Activated naive CD4-positive, alpha-beta T cell treated with anti-CD3 and anti-CD28 coated beads, Interleukin-2, amount 10 ng/mL, durations not matched to agents 7 days and 5 days (primary cell): ENCODE data around the gene PBRM1.

Experiments used
- CTCF ChIA-PET: fragments of 350-600 bp; sonication (Branson Sonifier 250); formaldehyde crosslinking; loops from one replicate; lab custom pipeline; 2021; ENCODE audit warnings: antibody characterized with exemption; lab: Charles Lee
- DNase-seq: peaks from one replicate; pipeline ENCODE4 v3.0.0-alpha.2; 2020
- H3K27ac Mint-ChIP-seq: one replicate; pipeline ENCODE4 v1.8.0; 2021; ENCODE audit warnings: mild to moderate bottlenecking, moderate library complexity, mixed read lengths
- H3K27me3 Mint-ChIP-seq: one replicate; pipeline ENCODE4 v1.8.0; 2021; ENCODE audit warnings: mild to moderate bottlenecking, mixed read lengths
- H3K36me3 Mint-ChIP-seq: one replicate; pipeline ENCODE4 v1.8.0; 2021; ENCODE audit warnings: mixed read lengths
- H3K4me1 Mint-ChIP-seq: one replicate; pipeline ENCODE4 v1.8.0; 2021; ENCODE audit warnings: mixed read lengths
- H3K4me3 Mint-ChIP-seq: one replicate; pipeline ENCODE4 v1.8.0; 2021; ENCODE audit warnings: mild to moderate bottlenecking, moderate library complexity, mixed read lengths
- H3K9me3 Mint-ChIP-seq: one replicate; pipeline ENCODE4 v1.8.0; 2021; ENCODE audit warnings: mixed read lengths

Gene PBRM1

DNA sequence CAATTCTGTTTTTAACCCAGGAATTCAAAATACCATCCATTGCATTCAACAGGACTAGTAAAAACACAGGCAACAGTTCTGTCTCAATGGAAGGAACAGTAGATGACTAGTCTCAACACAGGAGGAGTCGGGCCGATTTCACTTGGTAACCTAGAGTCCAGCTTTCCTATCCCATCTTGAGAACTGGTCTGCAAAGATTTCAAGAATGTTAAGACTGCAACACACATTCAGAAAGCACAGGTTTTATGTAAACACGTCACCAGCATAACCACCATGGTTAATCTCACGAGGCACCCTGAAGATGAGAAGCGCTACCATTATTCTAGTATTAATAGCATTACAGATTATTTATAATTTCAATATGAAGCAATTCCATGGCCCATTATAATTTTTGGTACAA, 127.3 kb downstream of the PBRM1 start:
- Mint-ChIP-seq H3K27ac (no peak overlapping the region), H3K36me3 (peaks cover 60% of the 10 kb centered on the region), H3K4me3 (no peak overlapping the region), H3K4me1 (no peaks in the 10 kb centered on the region), H3K9me3 (no peaks in the 10 kb centered on the region), H3K27me3 (no peaks in the 10 kb centered on the region)
- CTCF ChIA-PET = no interaction called here
- no peak for DNase-seq

DNA sequence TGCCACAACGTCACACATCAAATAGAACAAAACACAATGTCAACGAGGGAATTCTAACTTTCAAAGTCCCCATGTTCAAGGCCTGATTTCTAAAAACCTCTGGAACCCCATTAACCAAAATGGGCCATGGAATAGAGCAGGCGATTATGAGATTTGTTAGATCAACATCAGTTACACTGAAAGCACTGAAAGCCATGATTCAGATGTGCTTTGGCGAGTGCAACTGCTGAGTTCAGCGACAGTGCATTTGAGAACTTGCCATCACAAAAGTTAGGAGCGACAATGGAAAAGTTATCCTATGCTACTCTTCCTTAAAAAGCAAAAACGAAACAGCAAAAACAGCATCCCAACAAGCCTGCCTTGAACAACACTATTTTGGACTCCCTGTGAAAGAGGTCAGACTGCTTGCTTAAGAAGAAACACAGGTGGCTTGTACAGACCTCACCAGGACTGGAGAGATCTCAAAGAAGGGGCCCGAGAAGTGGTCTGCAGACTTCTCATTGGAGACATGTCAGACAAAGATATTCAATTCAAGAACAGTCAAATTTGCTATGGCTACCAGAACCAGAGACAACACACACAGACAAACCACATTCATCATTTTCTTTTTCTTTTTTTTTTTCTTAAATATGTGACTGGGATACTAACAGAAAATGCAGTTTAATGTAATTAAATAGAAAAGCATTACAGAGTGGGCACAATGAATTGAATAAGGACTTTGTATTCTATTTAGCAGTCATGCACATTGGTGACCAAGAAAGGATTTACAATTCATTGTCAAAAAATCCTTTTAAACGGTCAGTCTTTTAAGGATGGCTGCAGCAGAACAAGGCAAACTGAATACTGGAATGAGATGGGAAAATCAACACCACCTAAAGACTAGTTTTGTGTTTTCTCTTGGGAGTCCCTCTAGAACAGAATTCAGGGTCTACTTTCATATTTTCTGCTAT, 128.4 kb downstream of the PBRM1 start:
- Mint-ChIP-seq H3K27ac (no peak overlapping the region), H3K9me3 (no peaks in the 10 kb centered on the region), H3K4me3 (no peak overlapping the region), H3K36me3 (peaks cover 55% of the 10 kb centered on the region), H3K4me1 (no peaks in the 10 kb centered on the region), H3K27me3 (no peaks in the 10 kb centered on the region)
- DNase-seq = no peak
- CTCF ChIA-PET = interaction anchor here (1.2 kb wide), 1 partner anchor 9 kb away, joined by 3 read pairs; no protein-coding TSS in a partner anchor

DNA sequence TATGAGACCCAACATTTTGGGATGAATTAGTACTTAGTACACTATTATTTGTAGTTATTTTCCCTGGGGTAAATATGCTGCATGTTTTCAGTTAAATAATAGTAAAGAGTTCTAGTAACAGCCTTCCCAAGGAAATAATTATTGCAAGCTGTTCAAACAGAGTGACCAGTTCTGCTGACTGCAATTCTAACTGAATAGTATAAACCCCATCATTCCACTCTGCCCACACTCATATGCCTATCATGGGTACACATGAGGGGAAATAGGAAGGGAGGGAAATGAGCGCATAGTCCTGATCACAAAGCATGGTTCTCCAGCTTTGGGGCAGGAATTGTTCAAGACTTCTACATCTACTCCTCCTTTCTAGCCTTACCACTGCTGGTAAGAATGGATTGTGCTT, 130.7 kb downstream of the PBRM1 start:
- Mint-ChIP-seq H3K9me3 (no peaks in the 10 kb centered on the region), H3K4me3 (no peak overlapping the region), H3K36me3 (peaks cover 56% of the 10 kb centered on the region), H3K27ac (no peak overlapping the region), H3K27me3 (no peaks in the 10 kb centered on the region), H3K4me1 (no peaks in the 10 kb centered on the region)
- DNase-seq = no peak
- CTCF ChIA-PET = no interaction called here

DNA sequence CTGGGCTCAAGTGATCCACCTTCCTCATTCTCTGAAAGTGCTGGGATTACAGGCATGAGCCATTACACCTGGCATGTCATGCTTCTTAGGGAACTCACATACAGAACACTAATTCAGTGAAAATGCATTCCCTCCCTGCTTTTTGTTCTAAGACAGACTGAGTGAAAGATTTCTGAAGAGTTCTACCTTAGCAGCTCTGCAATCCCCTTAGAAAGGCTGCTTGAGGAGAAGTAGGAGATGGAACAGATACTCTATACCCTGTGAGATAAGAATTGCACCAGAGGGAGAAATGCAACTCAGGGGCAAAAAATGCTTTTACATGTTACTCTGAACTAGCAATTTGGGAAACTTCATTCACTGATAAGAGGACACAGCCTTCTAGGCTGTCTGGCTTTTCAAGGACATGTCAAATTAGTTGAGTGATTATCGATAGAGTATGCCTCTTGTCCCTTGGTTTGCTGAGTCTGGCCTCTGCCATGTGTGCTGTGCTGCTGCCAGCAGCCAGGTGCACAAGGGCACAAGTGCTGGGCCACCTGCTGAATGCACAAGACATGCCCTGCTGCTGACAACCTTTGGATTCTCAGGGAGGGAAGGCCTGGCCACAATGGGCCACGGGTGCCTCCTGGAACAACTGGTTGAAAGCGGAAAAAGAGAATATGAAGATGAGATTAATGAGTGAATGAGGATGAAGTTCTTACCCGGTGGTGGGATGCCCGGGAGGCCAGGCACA, 131.5 kb downstream of the PBRM1 start:
- DNase-seq = no peak
- no peaks in the 10 kb centered on the region for H3K9me3 Mint-ChIP-seq
- H3K27me3 Mint-ChIP-seq = no peaks in the 10 kb centered on the region
- peaks cover 50% of the 10 kb centered on the region for H3K36me3 Mint-ChIP-seq
- CTCF ChIA-PET = no interaction called here
- no peaks in the 10 kb centered on the region for H3K4me1 Mint-ChIP-seq
- H3K4me3 Mint-ChIP-seq = no peak overlapping the region
- no peak overlapping the region for H3K27ac Mint-ChIP-seq

DNA sequence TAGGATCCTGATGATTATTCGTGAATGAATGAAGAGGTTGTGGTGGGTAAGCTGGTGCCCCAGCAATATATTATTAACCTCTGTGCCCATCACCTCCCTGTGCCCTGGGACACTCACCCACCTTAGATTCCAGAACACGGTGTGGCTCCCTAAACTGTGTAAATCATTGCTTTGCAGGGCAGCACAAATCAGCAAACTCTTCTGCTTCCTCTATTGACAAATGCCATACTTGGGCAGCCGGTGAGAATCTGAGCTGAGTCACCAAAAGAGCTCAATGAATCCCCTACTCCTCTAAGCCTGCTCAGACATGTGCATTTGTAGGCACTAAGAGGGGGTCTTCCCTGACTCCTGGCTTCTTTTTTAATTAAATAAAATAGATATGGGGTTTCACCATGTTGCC, 133.6 kb downstream of the PBRM1 start:
- CTCF ChIA-PET = no interaction called here
- H3K4me1 Mint-ChIP-seq = peaks cover 3% of the 10 kb centered on the region
- no peaks in the 10 kb centered on the region for H3K9me3 Mint-ChIP-seq
- H3K27me3 Mint-ChIP-seq = no peaks in the 10 kb centered on the region
- H3K27ac Mint-ChIP-seq = no peak overlapping the region
- no peak for DNase-seq
- H3K4me3 Mint-ChIP-seq = no peak overlapping the region
- H3K36me3 Mint-ChIP-seq = peaks cover 44% of the 10 kb centered on the region

DNA sequence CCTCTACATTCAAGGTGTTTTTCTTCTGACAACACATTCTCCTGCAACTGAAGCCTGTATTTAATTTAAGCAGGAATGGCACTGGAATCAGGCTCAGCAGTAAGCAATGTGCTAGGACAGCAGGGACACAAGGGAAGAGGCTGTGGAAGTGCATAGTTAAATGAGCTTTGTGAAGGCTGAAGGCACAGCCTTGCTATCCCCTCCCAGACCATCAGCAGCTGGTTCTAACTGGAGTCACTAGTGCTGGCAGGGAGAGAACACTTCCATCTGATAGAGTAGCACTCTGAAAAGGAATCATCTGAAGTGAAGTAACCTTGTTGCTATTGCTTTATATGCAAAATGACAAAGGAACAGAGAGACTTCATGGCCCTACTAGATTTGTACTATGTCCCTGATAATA, 134.6 kb downstream of the PBRM1 start:
- no peak for DNase-seq
- Mint-ChIP-seq H3K36me3 (peaks cover 44% of the 10 kb centered on the region), H3K27ac (no peak overlapping the region), H3K27me3 (no peaks in the 10 kb centered on the region), H3K9me3 (no peaks in the 10 kb centered on the region), H3K4me1 (peaks cover 3% of the 10 kb centered on the region), H3K4me3 (no peak overlapping the region)
- CTCF ChIA-PET = no interaction called here

DNA sequence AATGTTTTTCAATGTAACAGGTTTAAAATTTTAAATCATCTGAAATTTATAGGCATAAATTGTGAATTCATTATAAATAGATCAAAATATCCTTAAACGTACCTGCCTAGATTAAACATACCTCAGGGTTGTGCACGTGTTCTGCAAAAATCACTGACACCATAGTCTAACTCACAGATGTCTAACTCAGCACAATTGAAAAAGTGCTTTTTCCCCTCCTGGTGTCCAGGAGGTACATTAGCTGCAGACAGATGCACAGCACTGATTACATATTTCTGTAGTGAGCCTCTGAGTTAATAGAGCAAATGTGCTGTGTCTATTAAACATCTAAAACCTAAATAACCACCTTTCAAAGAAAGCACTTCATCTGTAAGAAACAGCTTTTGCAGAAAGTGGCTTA, 138.6 kb downstream of the PBRM1 start:
- no peak for DNase-seq
- Mint-ChIP-seq H3K27me3 (no peaks in the 10 kb centered on the region), H3K4me1 (peaks cover 3% of the 10 kb centered on the region), H3K36me3 (peaks cover 44% of the 10 kb centered on the region), H3K9me3 (no peaks in the 10 kb centered on the region), H3K4me3 (no peak overlapping the region), H3K27ac (no peak overlapping the region)
- CTCF ChIA-PET = no interaction called here

DNA sequence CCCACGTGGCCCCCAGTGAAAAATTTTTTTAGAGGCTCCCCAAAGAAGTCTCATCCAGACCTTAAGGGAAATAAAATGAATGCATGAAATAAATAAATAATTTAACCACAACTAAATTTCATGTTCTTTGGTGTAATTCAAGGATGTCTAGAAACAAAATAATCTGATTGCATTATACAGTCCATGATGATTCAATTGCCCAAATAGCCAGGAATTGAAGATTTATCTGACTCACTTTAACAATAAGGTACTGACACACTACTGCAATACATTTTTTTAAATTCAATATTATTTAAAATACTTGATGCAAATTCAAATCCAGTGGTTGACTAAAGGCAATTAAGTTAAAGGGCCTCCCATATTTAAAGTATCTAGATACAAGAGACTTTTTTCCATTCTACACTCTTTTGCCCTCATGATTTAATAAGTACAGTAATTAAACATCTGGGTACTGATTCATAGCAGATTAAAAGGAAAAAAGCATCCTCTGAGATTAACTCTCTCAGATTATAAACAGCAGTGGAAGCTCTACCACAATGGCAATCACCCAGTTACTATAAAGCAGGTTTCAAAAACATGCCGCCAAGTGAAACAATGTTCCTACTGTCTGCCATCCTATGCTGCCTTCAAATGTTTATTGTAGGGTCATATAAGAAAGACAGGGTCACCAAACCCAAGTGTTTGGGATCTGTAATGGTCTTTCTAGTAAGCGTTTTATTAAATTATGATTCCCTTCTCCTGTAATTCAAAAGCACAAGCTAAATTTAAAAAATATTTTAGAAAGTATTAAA, 139.4 kb downstream of the PBRM1 start:
- CTCF ChIA-PET = no interaction called here
- no peak overlapping the region for H3K27ac Mint-ChIP-seq
- no peaks in the 10 kb centered on the region for H3K9me3 Mint-ChIP-seq
- H3K36me3 Mint-ChIP-seq = peaks cover 45% of the 10 kb centered on the region
- H3K4me1 Mint-ChIP-seq = peaks cover 3% of the 10 kb centered on the region
- no peak overlapping the region for H3K4me3 Mint-ChIP-seq
- no peaks in the 10 kb centered on the region for H3K27me3 Mint-ChIP-seq
- no peak for DNase-seq

DNA sequence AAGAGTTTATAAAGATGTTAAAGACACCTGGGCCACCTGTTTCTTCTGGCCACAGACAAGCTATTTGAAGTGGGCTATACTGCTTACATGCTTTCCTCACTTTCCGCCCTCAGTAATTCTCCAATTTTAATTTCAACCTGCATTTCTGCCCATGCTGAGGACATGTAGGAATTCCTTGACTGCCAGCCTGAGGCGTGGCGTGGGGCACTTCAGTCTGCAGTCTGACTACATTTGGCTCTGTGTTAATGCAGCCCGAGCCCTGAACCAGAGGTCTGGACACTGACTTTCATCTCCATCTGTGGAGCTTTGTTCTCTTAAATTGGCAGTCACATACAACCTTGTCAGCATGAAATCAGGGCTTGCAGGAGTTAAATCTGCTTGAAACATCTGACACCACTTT, 140.8 kb downstream of the PBRM1 start:
- no peak overlapping the region for H3K27ac Mint-ChIP-seq
- CTCF ChIA-PET = no interaction called here

DNA sequence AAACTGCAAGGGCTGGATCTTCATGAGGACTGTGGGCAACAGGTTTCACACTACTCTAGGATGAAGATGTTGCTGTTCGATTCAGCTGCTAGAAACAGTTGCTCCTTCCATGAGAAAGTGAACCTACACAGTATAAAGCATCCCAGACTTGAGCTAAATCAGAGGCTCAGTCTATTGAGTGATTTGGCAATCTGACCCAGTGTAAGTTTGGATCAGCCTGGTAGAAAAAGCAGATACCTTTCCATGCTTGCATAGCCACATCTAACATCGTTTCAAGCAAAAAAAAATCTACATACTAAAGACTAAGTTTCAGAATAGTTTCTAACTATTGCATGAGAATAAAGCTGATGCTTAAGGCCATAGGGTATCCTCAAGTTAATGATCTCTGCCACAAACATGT, 144.7 kb downstream of the PBRM1 start:
- DNase-seq = no peak
- Mint-ChIP-seq H3K36me3 (peaks cover 47% of the 10 kb centered on the region), H3K4me1 (peaks cover 36% of the 10 kb centered on the region), H3K27me3 (no peaks in the 10 kb centered on the region), H3K4me3 (no peak overlapping the region), H3K27ac (no peak overlapping the region), H3K9me3 (no peaks in the 10 kb centered on the region)
- CTCF ChIA-PET = interaction anchor here (1.0 kb wide), 1 partner anchor 22 kb away, joined by 4 read pairs; no protein-coding TSS in a partner anchor

More for the DNA sequence above, 140.8 kb downstream of the PBRM1 start:
- Mint-ChIP-seq H3K9me3 (no peaks in the 10 kb centered on the region), H3K4me1 (peaks cover 8% of the 10 kb centered on the region), H3K36me3 (peaks cover 39% of the 10 kb centered on the region), H3K27me3 (no peaks in the 10 kb centered on the region), H3K4me3 (no peak overlapping the region)
- DNase-seq = no peak

DNA sequence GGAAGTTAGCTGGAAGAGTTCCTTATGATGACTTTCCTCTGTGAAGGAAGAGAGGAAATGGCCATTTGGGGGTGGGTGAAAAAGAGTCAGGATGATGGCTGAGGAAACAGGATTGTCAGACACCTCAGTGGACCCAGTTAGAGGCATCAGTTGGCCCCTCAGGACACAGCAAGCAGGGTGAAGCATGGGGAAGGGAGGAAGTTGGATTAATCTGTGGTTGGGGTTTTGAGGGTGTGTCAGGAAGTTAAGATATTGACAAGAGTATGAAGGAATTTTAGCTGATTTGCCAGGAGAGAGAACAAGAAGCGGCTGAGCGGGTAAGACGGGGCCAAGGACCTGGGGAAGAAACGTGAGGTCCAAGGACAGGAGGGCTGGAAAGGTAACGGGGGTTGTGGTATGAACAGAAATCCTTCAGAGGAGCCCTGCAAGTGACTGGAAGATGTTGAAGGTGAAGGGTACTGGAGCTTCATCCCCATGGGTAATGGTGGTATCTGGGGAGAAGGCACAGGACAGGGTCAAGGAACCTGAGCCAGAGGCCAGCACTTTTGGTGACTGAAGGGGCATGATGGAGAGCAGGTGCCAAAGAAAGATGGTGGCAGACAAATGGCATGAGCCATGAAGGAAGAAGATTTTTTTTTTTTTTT, 146.6 kb downstream of the PBRM1 start:
- CTCF ChIA-PET = no interaction called here
- Mint-ChIP-seq H3K4me3 (peak overlapping the region; percentile 34), H3K27ac (peak overlapping the region; percentile 69), H3K4me1 (peaks cover 52% of the 10 kb centered on the region), H3K36me3 (peaks cover 36% of the 10 kb centered on the region), H3K9me3 (no peaks in the 10 kb centered on the region), H3K27me3 (no peaks in the 10 kb centered on the region)
- DNase-seq = no peak

DNA sequence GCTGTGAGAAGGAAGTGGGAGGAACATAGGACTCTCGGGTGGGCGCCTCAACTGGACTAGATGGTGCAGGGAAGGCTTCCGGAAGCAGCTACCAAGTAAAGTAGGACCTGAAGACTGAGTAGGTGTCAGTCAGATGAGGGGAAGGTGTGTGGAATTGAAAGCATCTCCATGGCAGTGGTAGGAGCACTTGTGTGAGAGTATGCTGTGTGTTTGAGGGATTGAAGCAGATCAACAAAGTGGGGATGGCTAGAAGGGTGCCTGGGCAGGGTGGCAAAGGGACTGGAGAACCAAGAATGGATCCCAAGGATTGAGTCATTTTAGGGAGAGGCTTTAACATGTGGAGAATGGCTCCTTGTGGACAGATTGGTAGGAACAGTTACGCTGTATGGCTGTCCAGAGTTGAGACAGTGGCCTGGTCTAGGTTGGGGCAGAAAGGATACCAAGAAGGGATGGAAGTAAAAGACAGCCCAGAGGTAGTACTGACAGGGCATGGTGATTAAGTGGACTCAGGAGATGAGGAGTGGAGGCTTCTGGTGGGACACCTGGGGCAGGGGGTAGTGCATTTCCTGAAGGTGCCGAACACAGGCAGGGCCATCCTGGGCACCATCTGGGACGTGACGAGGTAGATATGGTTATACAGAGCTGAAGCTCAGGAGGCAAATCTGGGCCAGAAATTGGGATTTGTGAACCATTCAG, 147.8 kb downstream of the PBRM1 start:
- Mint-ChIP-seq H3K4me3 (peak overlapping the region; percentile 92), H3K27me3 (peaks cover 1% of the 10 kb centered on the region), H3K36me3 (peaks cover 33% of the 10 kb centered on the region), H3K9me3 (no peaks in the 10 kb centered on the region), H3K4me1 (peaks cover 52% of the 10 kb centered on the region), H3K27ac (peak overlapping the region; percentile 94)
- DNase-seq = no peak
- CTCF ChIA-PET = no interaction called here

DNA sequence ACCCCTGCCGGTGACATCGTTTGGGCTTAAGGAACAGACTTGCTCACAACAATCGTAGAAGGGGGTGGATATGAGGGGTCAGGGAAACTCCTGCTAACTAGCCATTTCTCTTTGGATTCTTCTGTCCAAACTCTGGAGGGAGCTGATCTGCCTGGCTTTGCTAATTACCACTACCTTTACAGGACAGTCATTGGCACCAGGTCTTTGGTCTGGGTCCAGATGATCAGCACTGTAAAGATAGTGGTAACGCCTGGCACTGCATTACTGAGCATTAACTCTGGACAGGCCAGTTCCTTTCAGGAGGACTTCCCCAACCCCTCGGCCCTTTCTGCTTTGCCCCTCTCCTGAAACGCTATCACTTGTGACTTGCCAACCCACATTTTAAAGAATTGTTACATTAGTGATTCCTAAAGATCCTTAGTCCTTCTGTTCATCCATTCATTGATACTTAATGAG, 148.5 kb downstream of the PBRM1 start:
- H3K27me3 Mint-ChIP-seq = peaks cover 8% of the 10 kb centered on the region
- DNase-seq = no peak
- H3K4me3 Mint-ChIP-seq = peak overlapping the region; percentile 92
- CTCF ChIA-PET = no interaction called here
- H3K4me1 Mint-ChIP-seq = peaks cover 56% of the 10 kb centered on the region
- peaks cover 33% of the 10 kb centered on the region for H3K36me3 Mint-ChIP-seq
- H3K9me3 Mint-ChIP-seq = no peaks in the 10 kb centered on the region
- peak overlapping the region; percentile 94 for H3K27ac Mint-ChIP-seq
